RPMI7951 (cell line): ENCODE measurements around the gene P2RY14. TPM values are rescaled to one million over a fixed set of nuclear protein-coding genes. Genes with fewer than 3 reads are reported as not detected.
"Not testable (repeated sequence)": the region's sequence is repeated elsewhere in the genome, so short reads cannot be mapped to it uniquely, and the experiment has no call there.

Experiments
- DNase-seq: peaks from one replicate; pipeline ENCODE4 v3.0.0-alpha.2; 2012; ENCODE audit warnings: low read depth
- total RNA-seq: library from RNA; depleted of rRNA; stranded (reverse); fragments of >200 nt; shearing (Covaris generic); gene quantifications from 2 replicates; pipeline ENCODE4 v1.2.3, GENCODE V29; 2014

The P2RY14 gene
- total RNA-seq, 1 experiment from 2014 or later, result not detected

GRCh38 chr3:151262871-151263525 is 15.3 kb downstream of the P2RY14 start:
- DNase-seq, result no peak

GRCh38 chr3:151259664-151260063 is 18.7 kb downstream of the P2RY14 start:
- DNase-seq, result no peak

GRCh38 chr3:151256749-151257148 is 21.6 kb downstream of the P2RY14 start:
- no peak for DNase-seq

- no peak for DNase-seq
Measured at GRCh38 chr3:151248772-151249337, 29.5 kb downstream of the P2RY14 start.

GRCh38 chr3:151242006-151242405 is 36.3 kb downstream of the P2RY14 start:
- not testable (repeated sequence) for DNase-seq

GRCh38 chr3:151236736-151237135 is 41.6 kb downstream of the P2RY14 start:
- peak; percentile 13 for DNase-seq

GRCh38 chr3:151236316-151236715 is 42.0 kb downstream of the P2RY14 start:
- no peak for DNase-seq

GRCh38 chr3:151234825-151235224 is 43.5 kb downstream of the P2RY14 start:
- DNase-seq, result no peak

GRCh38 chr3:151232991-151233390 is 45.4 kb downstream of the P2RY14 start:
- DNase-seq, result no peak

- DNase-seq, result not testable (repeated sequence)
Measured at GRCh38 chr3:151232403-151232802, 45.9 kb downstream of the P2RY14 start.

GRCh38 chr3:151230646-151231045 is 47.7 kb downstream of the P2RY14 start:
- DNase-seq, result no peak

- peak; percentile 32 for DNase-seq
Measured at GRCh38 chr3:151228666-151229040, 49.7 kb downstream of the P2RY14 start.

GRCh38 chr3:151227807-151228665 is 50.3 kb downstream of the P2RY14 start:
- peak; percentile 70 for DNase-seq

GRCh38 chr3:151227266-151227806 is 51.0 kb downstream of the P2RY14 start:
- no peak for DNase-seq

- no peak for DNase-seq
Measured at GRCh38 chr3:151226825-151227224, 51.5 kb downstream of the P2RY14 start.

GRCh38 chr3:151226088-151226563 is 52.2 kb downstream of the P2RY14 start:
- peak; percentile 64 for DNase-seq

- DNase-seq, result no peak
Measured at GRCh38 chr3:151225040-151225975, 53.0 kb downstream of the P2RY14 start.

GRCh38 chr3:151224268-151224866 is 54.0 kb downstream of the P2RY14 start:
- no peak for DNase-seq

GRCh38 chr3:151219056-151219455 is 59.3 kb downstream of the P2RY14 start:
- peak; percentile 38 for DNase-seq

GRCh38 chr3:151218136-151218535 is 60.2 kb downstream of the P2RY14 start:
- DNase-seq, result no peak
